Measurements from ENCODE around the gene WFDC12.

The WFDC12 gene

GRCh38 chr20:45088247-45088646 lies 36.0 kb downstream of the WFDC12 start:
- DNase-seq = no peak

DNA sequence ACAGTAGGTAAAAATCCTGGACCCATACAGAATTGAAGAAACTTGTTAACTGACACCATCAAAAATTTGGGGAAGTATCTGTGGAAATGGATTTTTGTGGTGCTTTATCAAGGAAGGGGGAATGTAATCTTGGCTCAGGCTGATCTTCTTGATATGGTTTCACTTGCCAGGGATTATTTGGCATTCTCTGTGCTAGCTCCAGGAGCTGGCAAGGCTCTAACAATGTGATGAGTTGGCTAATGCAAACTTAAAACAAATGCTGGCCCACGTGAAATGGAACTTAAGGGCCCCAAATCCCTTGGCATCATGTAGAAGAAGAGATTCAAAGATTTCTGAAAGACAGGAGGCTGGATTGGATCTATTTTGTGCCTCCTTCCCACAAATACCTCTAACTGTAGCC lies 36.5 kb downstream of the WFDC12 start:
- no peak for DNase-seq

GRCh38 chr20:45087097-45087790 lies 37.0 kb downstream of the WFDC12 start:
- DNase-seq = no peak

- no peak for DNase-seq
Observed at GRCh38 chr20:45085867-45086266, 38.4 kb downstream of the WFDC12 start.

DNA sequence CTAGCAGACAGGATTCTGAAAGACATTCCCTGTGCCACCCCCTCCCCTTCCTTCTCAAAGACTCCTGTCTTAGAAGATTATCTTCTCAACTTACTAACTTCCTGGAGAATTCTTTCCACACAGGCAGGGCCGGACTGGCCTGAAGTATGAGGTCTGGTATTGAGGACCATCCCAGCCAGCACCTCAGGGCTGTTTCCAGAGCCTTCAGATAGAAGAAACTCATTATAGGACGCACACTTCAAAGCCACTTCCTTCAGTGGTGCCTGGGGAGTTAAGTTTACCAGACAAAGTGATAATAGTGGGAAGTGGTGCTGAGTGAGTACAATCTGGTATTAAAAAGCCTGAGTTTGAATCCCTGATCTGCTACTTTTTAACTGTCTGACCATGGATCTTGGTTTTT lies 39.0 kb downstream of the WFDC12 start:
- DNase-seq = no peak

DNA sequence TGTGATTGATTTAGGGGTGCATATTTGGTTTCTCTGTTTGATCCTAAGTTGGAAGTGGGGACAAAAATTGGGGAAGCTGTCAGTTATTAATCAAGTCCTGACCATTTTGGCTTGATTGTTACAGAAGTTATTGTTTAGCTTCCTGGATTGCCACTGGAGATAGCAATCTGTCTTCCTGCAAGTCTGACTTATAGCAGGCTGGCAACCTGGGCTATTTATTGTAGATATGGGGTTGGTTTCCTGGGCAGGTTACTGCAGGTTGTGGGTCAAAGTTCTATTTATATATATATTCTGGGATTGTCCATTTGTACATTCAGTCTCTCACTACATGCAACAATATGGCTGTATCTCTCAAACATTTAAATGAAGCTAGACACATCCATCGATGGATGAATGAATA lies 41.1 kb downstream of the WFDC12 start:
- DNase-seq = no peak

GRCh38 chr20:45082468-45082867 lies 41.8 kb downstream of the WFDC12 start:
- DNase-seq = no peak

GRCh38 chr20:45080867-45081624 lies 43.2 kb downstream of the WFDC12 start:
- no peak for DNase-seq

GRCh38 chr20:45077559-45077958 lies 46.7 kb downstream of the WFDC12 start:
- no peak for DNase-seq
